Raji (cell line): ENCODE data around the gene SYT2.

Experiments used
- POLR2A ChIP-seq: IDR thresholded peaks from 2 replicates; pipeline ENCODE4 v1.6.1; 2011; ENCODE audit warnings: low read depth, low read length, control low read depth; ENCODE audit not compliant: insufficient read depth

The SYT2 gene

GRCh38 chr1:202639500-202639899 is 70.8 kb downstream of the SYT2 start:
- no peak for TF ChIP-seq POLR2A

GRCh38 chr1:202638019-202638700 is 72.1 kb downstream of the SYT2 start:
- TF ChIP-seq POLR2A, result no peak

DNA sequence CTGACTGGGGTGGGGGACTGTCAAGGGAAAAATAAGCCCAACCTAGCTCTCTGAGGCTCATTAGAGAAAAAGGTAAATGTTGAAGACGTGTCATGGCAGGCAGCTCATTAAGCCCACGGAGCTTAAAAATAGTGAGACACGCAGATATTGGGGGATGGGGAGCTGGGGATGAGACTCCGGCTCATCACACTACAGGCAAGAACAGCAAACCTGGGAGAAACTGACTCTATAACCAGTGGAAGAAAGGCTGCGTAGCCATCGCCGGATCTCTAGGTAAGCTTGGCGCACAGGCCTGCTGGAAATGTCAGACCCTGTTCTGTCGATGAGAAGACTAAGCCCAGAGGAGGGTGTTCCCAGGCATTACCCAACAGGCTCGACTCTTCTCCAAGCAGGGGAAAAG is 78.0 kb downstream of the SYT2 start:
- no peak for TF ChIP-seq POLR2A

DNA sequence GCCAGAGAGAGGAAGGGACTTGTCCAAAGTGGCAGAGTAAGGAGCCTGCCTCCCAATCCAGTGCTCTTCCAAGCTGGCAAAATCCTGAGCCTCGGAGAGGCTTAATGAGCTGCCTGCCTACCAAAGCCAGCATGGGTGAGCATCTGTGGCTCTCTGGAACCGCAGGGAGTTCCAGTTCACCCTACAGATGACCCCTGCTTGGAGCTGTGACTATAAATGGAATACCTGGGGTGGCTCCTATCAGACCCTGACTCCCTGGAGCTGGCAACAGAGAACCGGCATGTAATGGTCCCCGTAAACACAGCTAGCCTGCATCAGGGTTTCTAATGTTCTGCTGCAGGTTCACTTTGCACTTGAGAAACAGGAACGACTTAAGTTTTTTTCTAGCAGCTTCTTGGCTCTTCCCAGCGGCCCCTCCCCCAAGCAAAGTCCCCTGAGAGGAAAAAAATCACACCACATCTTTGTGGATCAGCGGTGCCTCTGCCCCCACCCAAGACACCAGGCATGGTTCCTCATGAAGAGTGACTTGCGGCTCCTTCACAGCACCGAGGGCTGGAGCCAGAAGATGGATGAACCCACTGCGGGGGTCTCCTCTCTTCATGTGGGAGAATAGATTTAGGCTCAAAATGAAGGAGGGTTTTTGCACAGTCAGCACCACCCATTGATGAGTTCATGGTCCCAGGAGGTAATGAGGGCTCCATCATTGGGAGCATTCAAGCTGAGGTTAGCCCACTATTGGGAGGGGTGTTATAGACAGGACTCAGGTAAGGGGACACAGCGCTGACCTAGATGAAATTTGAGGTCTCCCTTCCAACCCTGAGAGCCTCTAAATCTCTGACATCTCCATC is 79.0 kb downstream of the SYT2 start:
- no peak for TF ChIP-seq POLR2A

- TF ChIP-seq POLR2A, result no peak
Measured at GRCh38 chr1:202630541-202630940, 79.7 kb downstream of the SYT2 start.

DNA sequence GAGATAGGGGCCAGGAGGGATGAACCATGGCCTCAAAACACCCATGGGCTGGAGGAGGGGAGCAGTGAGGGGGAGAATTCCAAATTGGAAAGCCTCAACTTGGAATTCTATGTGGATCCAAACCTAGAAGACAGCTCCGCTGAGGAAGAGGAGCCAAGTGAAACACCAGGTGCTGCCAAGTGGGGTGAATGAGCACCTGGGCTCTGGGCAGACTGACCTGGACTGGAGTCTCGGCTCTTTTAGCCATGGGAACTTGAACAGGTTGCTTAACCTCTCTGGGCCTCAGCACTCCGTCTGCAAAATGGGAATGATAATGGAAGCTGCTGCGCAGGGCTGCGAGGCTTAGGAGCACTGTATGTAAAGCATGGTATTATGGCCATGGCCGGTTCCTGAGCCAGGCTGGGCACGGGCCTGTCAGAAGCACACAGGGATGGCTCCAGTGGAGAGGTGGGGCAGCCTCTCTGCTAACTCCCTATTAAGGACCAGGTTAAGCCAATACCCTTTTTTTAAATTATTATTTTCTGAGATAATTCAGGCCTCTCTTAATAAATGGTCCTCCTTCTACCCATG is 81.5 kb downstream of the SYT2 start:
- TF ChIP-seq POLR2A, result no peak

DNA sequence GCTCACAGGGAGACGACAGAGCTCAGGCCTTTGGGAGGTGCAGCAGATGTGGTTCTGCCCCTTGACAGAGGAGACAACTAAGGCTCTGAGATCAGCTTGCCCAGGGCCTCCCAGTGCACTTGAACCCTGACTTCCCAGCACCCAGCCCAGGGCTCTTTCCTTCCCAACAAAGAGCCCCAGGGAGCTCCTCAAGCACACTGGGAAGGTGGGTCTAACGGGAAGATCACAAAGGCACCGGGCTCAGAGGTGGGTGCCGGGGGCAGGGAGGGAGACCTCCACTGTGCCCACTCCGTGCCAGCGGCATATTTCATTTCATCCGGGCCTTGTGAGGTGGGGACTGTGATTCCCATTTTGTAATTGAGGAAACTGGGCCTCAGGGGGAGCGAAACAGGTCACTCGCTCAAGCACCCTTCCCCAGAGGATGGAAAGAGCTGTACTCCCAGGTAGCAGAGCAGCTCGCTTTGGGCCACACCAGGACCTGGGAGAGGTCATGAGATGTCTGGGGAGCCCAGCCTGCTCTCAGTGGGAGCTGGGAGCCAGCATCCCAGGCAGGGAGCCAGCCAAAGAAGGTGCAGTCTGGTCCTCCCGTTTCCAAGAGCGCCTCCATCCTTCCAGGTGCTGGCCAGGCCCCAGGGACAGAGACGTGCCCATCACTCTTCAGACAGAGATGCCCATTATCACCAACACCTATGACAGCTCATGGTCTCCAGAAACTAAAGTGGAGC is 82.3 kb downstream of the SYT2 start:
- TF ChIP-seq POLR2A, result no peak

- TF ChIP-seq POLR2A, result no peak
Measured at GRCh38 chr1:202625416-202626360, 84.6 kb downstream of the SYT2 start.

DNA sequence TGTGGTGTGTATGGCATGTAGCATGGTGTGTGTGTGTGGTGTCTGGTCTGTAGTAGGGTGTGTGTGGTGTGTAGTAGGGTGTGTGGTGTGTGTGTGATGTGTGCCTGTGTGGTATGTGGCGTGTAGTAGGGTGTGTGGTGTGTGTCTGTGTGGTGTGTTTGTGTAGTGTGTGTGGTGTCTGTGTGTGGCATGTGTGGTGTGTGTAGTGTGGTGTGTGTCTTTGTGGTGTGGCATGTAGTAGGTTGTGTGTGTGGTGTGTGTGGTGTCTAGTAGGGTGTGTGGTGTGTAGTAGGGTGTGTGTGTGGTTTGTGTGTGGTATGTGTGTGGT is 85.5 kb downstream of the SYT2 start:
- no peak for TF ChIP-seq POLR2A

GRCh38 chr1:202624088-202624780 is 86.0 kb downstream of the SYT2 start:
- TF ChIP-seq POLR2A, result no peak

GRCh38 chr1:202623075-202623474 is 87.2 kb downstream of the SYT2 start:
- no peak for TF ChIP-seq POLR2A

DNA sequence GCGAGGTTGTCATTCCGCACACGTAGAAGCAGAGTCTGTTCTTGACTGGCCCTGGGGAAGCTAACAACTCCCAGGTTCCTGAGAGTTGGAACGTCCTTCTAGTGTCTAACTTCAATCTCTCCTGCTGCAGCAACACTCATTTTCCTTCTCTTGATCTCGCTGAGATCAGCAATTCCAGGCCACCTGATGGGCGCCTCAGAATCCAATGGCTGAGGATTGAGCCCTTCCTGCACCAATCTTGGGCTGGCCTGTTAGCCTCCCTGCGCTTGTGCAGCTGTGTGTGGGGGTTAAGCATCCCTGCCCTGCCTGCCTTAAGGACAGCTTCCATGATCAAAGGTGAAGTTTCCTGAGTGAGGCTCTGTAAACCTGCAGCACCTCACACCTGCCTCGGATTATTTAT is 87.9 kb downstream of the SYT2 start:
- no peak for TF ChIP-seq POLR2A

GRCh38 chr1:202621446-202621845 is 88.8 kb downstream of the SYT2 start:
- TF ChIP-seq POLR2A, result no peak

GRCh38 chr1:202619505-202619904 is 90.7 kb downstream of the SYT2 start:
- no peak for TF ChIP-seq POLR2A
